Eye (tissue), 1 donor: ENCODE data around the gene ALOX5.

Source experiments
- DNase-seq: peaks from one replicate; pipeline ENCODE4 v3.0.0-alpha.2; 2015

ALOX5 gene

GRCh38 chr10:45425621-45426563 is 51.9 kb downstream of the ALOX5 start:
- peak; percentile 31 for DNase-seq

- no peak for DNase-seq
Measured at GRCh38 chr10:45427262-45427969, 53.4 kb downstream of the ALOX5 start.

DNA sequence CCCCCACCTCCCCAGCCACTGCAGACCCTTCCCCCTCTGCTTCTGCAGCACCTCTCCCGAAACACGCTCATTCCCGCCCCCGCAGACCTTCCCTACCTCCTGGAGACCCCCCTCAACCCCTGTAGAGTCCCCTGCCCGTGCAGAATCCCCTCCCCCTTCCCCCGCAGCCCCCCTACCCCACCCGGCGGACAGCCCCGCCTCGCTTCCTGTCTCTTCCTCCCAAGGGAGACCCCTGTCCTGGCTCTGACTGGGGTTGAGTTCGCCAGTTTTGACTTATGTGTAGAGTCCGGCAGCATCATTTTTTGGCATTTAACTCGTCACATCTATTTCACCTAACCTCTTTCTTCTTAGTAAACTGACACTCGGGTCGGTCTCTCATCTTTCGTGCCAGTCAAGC is 54.0 kb downstream of the ALOX5 start:
- DNase-seq: peak; percentile 57

DNA sequence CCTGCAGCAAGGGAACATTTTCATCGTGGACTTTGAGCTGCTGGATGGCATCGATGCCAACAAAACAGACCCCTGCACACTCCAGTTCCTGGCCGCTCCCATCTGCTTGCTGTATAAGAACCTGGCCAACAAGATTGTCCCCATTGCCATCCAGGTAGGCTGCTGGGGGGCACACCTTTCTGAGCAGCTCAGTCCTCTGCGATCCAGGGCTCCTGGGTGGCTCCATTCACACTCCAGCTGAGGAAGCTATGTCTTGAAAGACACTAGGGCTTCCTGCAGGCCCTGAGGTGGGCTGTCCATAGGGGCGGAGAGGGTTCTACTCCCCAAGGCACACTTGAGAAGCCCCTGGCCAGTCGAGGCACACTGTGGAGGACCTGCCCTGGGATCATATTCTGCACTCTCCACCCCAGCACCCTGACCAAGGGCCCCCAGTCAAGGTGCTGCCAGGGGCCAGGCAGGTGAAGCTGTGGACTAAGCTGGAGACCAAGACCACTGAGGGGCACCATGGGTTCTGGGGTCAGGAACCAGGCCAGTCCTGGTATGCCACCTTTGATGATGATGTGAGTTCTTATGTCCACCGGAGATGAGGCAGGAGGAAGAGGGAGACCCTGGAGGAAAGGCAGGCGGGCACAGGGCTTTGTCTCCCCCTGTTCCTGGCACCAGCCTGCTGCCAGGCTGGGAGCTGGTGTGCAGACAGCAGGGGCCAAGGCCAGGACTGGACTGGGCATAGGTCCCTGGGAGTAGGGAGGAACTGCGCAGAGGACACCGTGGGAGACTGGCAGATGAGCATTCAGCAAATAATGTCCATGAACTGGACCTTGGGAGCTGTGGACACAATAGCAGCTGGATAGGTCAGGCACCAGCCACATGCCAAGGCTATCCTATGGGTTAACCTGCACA is 54.8 kb downstream of the ALOX5 start:
- no peak for DNase-seq

- no peak for DNase-seq
Measured at GRCh38 chr10:45429790-45430189, 55.8 kb downstream of the ALOX5 start.

DNA sequence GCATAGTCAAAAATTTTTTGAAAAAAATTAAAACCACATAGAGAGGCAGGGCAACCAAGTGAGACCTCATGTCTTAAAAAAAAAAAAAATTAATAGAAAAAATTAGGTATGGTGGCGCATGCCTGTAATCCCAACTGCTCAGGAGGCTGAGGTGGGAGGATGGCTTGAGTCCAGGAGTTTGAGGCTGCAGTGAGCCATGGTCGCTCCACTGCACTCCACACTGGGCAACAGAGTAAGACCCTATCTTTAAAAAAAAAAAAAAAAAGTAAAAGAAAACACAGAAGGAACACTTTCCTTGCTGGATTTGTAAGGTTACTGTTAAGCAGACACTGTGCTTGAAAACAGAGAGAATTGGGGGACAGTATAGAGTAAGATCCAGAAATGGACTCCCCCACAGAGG is 58.1 kb downstream of the ALOX5 start:
- DNase-seq: no peak

GRCh38 chr10:45432700-45433472 is 58.9 kb downstream of the ALOX5 start:
- no peak for DNase-seq

GRCh38 chr10:45433716-45434469 is 59.9 kb downstream of the ALOX5 start:
- DNase-seq: no peak

DNA sequence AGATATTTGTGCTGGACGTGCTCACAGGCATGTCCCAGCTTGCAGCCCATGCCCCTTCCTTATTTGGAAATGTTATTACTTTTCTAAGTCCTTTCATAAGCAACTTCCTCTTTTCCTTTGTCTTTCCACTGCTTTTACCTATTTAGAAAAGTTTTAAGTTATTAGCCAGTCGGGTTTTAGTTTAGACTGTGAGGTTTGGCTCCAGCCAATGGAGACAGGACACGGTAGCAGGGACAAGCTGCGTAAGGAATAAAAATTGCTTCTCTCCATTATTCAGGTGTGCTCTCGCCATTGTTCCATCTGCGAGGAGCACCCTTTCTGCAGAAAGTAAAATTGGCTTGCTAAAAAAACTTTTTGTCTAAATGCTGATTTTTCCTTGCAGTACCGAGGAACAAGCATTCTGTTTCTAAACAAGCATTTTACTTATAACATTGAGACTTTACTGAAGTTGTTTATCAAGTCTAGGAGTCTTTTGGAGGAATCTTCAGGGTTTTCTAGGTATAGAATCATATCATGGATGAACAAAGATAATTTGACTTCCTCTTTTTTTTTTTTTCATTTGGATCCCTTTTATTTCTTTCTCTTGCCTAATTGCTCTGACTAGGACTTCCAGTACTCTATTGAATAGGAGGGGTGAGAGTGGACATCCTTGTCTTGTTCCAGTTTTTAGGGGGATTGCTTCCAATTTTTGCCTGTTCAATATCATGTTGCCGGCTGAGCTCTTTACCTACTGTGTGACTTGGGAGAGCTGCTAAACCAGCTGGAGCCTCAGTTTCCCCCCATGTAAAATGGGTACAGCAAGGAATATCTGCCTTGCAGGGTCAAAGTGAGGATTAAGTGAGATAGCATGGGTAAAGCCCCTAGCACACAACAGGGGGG is 63.8 kb downstream of the ALOX5 start:
- no peak for DNase-seq

GRCh38 chr10:45438466-45439090 is 64.6 kb downstream of the ALOX5 start:
- no peak for DNase-seq

- no peak for DNase-seq
Measured at GRCh38 chr10:45439365-45439764, 65.3 kb downstream of the ALOX5 start.

DNA sequence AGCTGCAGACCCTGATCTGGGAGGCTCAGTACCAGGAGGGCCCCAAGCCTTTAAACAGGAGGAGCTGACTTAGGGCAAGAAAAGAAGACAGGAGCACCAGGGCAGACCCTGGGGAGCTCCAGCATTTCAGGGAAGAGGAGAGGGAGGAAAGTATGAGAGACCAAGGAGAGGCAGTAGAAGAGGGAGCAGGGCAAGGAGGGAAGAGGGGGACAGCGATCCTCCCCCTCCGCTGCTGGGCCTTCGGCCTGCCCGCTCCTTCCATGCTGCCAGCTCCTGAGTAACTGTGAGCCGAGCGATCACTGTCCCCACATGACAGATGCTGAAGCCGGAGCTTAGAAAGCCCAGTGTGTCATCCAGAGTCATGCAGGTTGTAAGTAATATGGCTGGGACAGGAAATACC is 65.9 kb downstream of the ALOX5 start:
- DNase-seq: no peak

GRCh38 chr10:45440511-45441062 is 66.6 kb downstream of the ALOX5 start:
- no peak for DNase-seq

DNA sequence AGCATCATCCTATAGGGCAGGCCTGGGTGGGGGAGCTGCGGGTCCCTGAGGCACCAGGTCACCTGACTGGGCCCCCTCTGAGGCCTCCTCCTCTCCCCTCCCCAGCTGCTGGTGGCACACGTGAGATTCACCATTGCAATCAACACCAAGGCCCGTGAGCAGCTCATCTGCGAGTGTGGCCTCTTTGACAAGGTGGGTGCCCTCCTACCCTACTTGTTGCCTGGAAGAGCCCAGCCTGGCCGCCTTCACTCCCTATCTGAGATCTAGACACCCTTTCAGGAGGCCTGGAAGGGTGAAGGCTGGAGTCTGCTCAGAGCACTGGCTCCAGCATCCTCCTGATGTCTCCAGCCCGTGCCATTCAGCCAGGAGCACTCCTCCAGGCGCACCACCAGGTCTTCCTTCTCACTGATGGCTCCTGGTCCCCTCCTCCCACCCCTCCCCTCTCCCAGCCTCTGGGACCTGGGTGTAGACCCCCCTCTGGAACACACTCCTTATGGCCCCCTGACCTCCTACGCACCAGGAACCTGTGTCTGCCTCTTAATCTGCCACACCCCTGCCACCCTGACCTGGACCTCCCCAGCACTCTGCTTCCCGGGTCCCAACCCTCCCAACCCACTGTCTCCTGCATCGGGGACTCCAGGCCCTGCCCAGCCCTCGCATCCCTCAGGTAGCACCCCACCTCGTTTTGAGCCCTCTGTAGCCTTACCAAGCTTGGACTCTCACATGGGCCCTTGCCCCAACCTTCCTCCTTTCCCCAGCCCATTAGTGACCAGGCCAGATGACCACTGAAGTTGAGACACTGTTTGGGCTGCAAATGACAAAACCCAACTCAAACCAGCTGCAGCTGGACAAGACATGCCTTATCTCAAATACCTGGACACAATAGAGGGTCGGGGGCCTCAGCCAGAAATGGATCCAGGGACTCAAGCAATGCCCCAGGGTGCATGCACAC is 67.5 kb downstream of the ALOX5 start:
- DNase-seq: no peak

DNA sequence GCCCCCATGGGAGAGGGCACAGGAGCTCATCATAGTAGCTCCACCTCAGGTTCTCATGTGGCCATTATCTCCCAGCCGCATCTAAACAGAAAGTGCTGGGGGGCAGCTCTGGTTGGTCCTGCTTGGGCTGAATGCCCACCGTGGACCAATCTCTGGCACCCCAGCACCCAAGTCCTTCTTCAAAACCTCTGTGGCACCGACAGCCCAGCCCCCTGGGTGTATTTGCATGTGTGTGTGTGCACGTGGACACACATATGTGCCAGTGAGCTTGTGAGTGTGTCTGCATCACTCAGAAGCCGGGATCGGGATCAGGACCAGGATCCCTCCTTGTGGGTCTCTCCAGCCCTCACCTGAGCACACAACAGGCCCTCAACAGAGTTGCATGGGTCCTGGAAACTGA is 68.2 kb downstream of the ALOX5 start:
- no peak for DNase-seq

DNA sequence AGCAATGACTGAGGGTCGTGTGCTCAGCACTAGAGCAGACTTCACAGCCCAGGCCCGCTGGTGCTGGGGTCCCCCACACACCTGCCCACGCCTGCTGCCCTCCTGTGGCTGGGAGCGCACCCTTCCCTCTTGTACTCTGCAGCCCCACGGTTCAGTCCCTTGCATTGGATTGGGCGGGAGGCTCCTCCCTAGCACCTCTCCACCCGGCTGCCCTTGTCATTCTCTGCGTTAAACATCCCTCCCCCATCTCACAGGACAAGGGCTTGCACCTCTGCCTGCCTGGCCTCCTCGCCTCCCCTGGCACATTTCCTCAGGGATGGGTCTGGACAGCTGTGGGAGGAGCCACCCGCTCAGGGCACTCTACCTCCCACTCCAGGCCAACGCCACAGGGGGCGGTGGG is 68.6 kb downstream of the ALOX5 start:
- DNase-seq: no peak

DNA sequence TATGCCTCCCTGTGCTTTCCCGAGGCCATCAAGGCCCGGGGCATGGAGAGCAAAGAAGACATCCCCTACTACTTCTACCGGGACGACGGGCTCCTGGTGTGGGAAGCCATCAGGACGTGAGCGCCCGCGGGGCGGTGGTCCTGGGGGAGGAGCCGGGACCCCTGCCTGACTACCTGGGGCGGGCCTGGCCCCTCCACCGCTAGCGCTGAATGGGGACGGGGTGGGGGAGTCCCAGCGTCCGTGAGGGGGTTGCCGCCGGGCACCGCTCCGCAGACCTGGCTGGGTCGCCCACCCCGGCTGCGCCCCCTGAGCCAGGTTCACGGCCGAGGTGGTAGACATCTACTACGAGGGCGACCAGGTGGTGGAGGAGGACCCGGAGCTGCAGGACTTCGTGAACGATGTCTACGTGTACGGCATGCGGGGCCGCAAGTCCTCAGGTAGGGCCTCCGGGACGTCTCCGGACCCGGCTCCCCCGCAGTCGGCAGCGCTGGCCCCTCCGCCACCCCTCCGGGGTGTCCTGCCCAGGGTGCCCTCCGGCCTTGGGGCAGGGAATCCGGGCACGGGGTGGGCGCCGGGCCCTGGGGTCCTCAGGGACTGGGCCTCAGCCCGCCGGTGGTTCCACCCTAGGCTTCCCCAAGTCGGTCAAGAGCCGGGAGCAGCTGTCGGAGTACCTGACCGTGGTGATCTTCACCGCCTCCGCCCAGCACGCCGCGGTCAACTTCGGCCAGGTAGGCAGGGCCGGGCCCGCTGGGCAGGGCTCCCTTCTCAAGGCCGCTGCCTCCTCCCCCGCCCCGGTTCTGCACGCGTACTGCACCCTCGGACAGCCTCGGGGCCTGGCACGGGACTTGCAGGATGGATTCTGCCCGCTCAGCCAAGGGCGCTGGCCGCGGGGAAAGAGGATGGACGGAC is 69.3 kb downstream of the ALOX5 start:
- no peak for DNase-seq
